ENCODE results near the gene CAGE1. TPM values are rescaled to one million over a fixed set of nuclear protein-coding genes. Genes with fewer than 3 reads are reported as not detected.

The CAGE1 gene
- polyA plus RNA-seq, 4 donors, result 0.09 to 0.17 (median 0.17) TPM; not detected in 1

Other genes starting within 250 kb of the CAGE1 start
- gene SSR1, start 76.5 kb downstream of the CAGE1 start, polyA plus RNA-seq (ENCODE audit: insufficient read length in 4 of 4), result 100 to 1,000 TPM; 122 to 152 (median 146) TPM
- 10 to 100 TPM; 33.6 to 36.7 (median 35.7) TPM for gene RIOK1, start 66 bp upstream of the CAGE1 start, polyA plus RNA-seq (ENCODE audit: insufficient read length in 4 of 4)
- gene DSP, start 151.9 kb upstream of the CAGE1 start, polyA plus RNA-seq (ENCODE audit: insufficient read length in 4 of 4), result 10 to 100 TPM in 3 of 4 donors, 1 to 10 TPM in 1; 5.4 to 95.4 (median 69.9) TPM
- 10 to 100 TPM; 16.3 to 27.8 (median 22.5) TPM for gene SNRNP48, start 200.5 kb upstream of the CAGE1 start, polyA plus RNA-seq (ENCODE audit: insufficient read length in 4 of 4)